H1 (cell line): ENCODE data around the gene PDZD11. TPM values are rescaled to one million over a fixed set of nuclear protein-coding genes. Genes with fewer than 3 reads are reported as not detected.

ENCODE experiments used
- BCL11A ChIP-seq, 2 experiments: IDR thresholded peaks; one replicate each; pipeline ENCODE4 v1.6.1; 2011; ENCODE audit warnings: low read depth in 2 of 2, low read length in 2 of 2, mild to moderate bottlenecking in 2 of 2
- CHD2 ChIP-seq: IDR thresholded peaks from 2 replicates; pipeline ENCODE4 v1.6.1; 2012; ENCODE audit warnings: low read length, improper control_type of control experiment
- CTCF ChIP-seq, 3 experiments: IDR thresholded peaks; 1 replicate in 2 of 3; 2 replicates in 1 of 3; pipeline versions ENCODE4 v1.5.1 to v1.6.1; 2011; ENCODE audit warnings: low read length in 3 of 3, mild to moderate bottlenecking in 3 of 3, inconsistent platforms in 2 of 3, low read depth in 1 of 3, moderate library complexity in 1 of 3; ENCODE audit not compliant: insufficient read depth in 1 of 3; ENCODE audit errors: control extremely low read depth in 1 of 3
- KDM5A ChIP-seq: fragments of 200-600 bp; IDR thresholded peaks from 2 replicates; pipeline ENCODE4 v1.7.1; 2012; ENCODE audit warnings: mild to moderate bottlenecking, low read length, inconsistent platforms, mixed read lengths
- POLR2A ChIP-seq, 2 experiments: IDR thresholded peaks; 1 replicate in 1 of 2; 2 replicates in 1 of 2; pipeline ENCODE4 v1.6.1; 2011; ENCODE audit warnings: low read depth in 2 of 2, low read length in 2 of 2, mild to moderate bottlenecking in 2 of 2; ENCODE audit errors: control extremely low read depth in 1 of 2
- POLR2AphosphoS5 ChIP-seq: IDR thresholded peaks from 2 replicates; pipeline ENCODE4 v1.6.1; 2011; ENCODE audit warnings: low read depth, low read length
- RNF2 ChIP-seq: fragments of 200-900, 300-1000 bp; sonication (generic); IDR thresholded peaks from 2 replicates; pipeline ENCODE4 v1.7.1; 2016; ENCODE audit warnings: borderline replicate concordance, low read depth, mild to moderate bottlenecking, antibody characterized with exemption, low read length; ENCODE audit not compliant: poor library complexity, severe bottlenecking; ENCODE audit errors: missing control alignments
- SP2 ChIP-seq: IDR thresholded peaks from 2 replicates; pipeline ENCODE4 v1.6.1; 2012; ENCODE audit warnings: mild to moderate bottlenecking, low read length, inconsistent platforms
- TAF7 ChIP-seq: optimal IDR thresholded peaks from 2 replicates; pipeline ENCODE3; 2011; ENCODE audit warnings: low read depth, mild to moderate bottlenecking, inconsistent platforms, low read length, moderate library complexity, borderline replicate concordance
- polyA plus RNA-seq, 7 experiments: library from polyadenylated mRNA; depleted of rRNA in 3 of 7; stranded (reverse) in 5 of 7; unstranded in 2 of 7; fragments of >200 nt in 5 of 7; fragments of 200-250 nt in 2 of 7; gene quantifications; 1 replicate in 5 of 7; 2 replicates in 1 of 7; 4 replicates in 1 of 7; pipeline versions ENCODE4 v1.2.1 to v1.2.3, GENCODE V29; 2011 to 2013; ENCODE audit warnings: missing spikeins in 2 of 7, mixed read lengths in 2 of 7
- total RNA-seq: library from RNA; stranded (reverse); fragmentation: NEBNext Ultra II Directional; extraction: Animal tissue kit (Norgen Biotek cat#: 25700); gene quantifications from 2 replicates; pipeline ENCODE4 v1.2.1, GENCODE V29; 2021
- TF ChIP-seq, protein P1 (sequence below): fragments of 300-600 bp; sonication (generic); IDR thresholded peaks from 2 replicates; pipeline ENCODE4 v1.7.1; 2012; ENCODE audit warnings: low read length, moderate library complexity, mild to moderate bottlenecking, inconsistent platforms; ENCODE audit not compliant: insufficient replicate concordance

PDZD11 gene
- total and polyA plus RNA-seq, 2 of the 8 experiments (the other 6 are each of a cell fraction or from before 2014, with no cell fraction given) = 31.5 to 55.9 TPM

GRCh38 chrX:70260104-70260503 is 29.6 kb downstream of the PDZD11 start, which contains the start of gene P2RY4 (continued):
- TF ChIP-seq, protein P1, sequence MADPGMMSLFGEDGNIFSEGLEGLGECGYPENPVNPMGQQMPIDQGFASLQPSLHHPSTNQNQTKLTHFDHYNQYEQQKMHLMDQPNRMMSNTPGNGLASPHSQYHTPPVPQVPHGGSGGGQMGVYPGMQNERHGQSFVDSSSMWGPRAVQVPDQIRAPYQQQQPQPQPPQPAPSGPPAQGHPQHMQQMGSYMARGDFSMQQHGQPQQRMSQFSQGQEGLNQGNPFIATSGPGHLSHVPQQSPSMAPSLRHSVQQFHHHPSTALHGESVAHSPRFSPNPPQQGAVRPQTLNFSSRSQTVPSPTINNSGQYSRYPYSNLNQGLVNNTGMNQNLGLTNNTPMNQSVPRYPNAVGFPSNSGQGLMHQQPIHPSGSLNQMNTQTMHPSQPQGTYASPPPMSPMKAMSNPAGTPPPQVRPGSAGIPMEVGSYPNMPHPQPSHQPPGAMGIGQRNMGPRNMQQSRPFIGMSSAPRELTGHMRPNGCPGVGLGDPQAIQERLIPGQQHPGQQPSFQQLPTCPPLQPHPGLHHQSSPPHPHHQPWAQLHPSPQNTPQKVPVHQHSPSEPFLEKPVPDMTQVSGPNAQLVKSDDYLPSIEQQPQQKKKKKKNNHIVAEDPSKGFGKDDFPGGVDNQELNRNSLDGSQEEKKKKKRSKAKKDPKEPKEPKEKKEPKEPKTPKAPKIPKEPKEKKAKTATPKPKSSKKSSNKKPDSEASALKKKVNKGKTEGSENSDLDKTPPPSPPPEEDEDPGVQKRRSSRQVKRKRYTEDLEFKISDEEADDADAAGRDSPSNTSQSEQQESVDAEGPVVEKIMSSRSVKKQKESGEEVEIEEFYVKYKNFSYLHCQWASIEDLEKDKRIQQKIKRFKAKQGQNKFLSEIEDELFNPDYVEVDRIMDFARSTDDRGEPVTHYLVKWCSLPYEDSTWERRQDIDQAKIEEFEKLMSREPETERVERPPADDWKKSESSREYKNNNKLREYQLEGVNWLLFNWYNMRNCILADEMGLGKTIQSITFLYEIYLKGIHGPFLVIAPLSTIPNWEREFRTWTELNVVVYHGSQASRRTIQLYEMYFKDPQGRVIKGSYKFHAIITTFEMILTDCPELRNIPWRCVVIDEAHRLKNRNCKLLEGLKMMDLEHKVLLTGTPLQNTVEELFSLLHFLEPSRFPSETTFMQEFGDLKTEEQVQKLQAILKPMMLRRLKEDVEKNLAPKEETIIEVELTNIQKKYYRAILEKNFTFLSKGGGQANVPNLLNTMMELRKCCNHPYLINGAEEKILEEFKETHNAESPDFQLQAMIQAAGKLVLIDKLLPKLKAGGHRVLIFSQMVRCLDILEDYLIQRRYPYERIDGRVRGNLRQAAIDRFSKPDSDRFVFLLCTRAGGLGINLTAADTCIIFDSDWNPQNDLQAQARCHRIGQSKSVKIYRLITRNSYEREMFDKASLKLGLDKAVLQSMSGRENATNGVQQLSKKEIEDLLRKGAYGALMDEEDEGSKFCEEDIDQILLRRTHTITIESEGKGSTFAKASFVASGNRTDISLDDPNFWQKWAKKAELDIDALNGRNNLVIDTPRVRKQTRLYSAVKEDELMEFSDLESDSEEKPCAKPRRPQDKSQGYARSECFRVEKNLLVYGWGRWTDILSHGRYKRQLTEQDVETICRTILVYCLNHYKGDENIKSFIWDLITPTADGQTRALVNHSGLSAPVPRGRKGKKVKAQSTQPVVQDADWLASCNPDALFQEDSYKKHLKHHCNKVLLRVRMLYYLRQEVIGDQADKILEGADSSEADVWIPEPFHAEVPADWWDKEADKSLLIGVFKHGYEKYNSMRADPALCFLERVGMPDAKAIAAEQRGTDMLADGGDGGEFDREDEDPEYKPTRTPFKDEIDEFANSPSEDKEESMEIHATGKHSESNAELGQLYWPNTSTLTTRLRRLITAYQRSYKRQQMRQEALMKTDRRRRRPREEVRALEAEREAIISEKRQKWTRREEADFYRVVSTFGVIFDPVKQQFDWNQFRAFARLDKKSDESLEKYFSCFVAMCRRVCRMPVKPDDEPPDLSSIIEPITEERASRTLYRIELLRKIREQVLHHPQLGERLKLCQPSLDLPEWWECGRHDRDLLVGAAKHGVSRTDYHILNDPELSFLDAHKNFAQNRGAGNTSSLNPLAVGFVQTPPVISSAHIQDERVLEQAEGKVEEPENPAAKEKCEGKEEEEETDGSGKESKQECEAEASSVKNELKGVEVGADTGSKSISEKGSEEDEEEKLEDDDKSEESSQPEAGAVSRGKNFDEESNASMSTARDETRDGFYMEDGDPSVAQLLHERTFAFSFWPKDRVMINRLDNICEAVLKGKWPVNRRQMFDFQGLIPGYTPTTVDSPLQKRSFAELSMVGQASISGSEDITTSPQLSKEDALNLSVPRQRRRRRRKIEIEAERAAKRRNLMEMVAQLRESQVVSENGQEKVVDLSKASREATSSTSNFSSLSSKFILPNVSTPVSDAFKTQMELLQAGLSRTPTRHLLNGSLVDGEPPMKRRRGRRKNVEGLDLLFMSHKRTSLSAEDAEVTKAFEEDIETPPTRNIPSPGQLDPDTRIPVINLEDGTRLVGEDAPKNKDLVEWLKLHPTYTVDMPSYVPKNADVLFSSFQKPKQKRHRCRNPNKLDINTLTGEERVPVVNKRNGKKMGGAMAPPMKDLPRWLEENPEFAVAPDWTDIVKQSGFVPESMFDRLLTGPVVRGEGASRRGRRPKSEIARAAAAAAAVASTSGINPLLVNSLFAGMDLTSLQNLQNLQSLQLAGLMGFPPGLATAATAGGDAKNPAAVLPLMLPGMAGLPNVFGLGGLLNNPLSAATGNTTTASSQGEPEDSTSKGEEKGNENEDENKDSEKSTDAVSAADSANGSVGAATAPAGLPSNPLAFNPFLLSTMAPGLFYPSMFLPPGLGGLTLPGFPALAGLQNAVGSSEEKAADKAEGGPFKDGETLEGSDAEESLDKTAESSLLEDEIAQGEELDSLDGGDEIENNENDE = no peak
- no peak for TF ChIP-seq TAF7
- TF ChIP-seq KDM5A = no peak
- no peak for TF ChIP-seq CHD2
- TF ChIP-seq BCL11A (IDR thresholded peaks at IDR 0.05; ENCODE audit: low read depth in 2 of 2, low read length in 2 of 2) = no peak
- no peak for TF ChIP-seq POLR2AphosphoS5
- no peak for TF ChIP-seq CTCF (IDR thresholded peaks at IDR 0.05; ENCODE audit: control extremely low read depth in 1 of 3, insufficient read depth in 1 of 3, low read depth in 1 of 3, low read length in 3 of 3)
- no peak for TF ChIP-seq SP2
- TF ChIP-seq POLR2A (IDR thresholded peaks at IDR 0.05; ENCODE audit: control extremely low read depth in 1 of 2, low read depth in 2 of 2, low read length in 2 of 2) = no peak
- no peak for TF ChIP-seq RNF2
